ENCODE results near the gene PNPLA1.

- TF ChIP-seq CTCF (conservative IDR thresholded peaks at IDR 0.05 in 1 of 2, IDR thresholded peaks at IDR 0.05 in 1 of 2; ENCODE audit: low read depth in 1 of 2, low read length in 2 of 2) (no peak), EZH2 (IDR thresholded peaks at IDR 0.05; ENCODE audit: low read length, missing control alignments) (no peak)
These were observed 39.5 kb upstream of the PNPLA1 start for GRCh38 chr6:36230371-36230770.

Data from fibroblast of lung (primary cell).